ENCODE data around the gene TFDP1. TPM values are rescaled to one million over a fixed set of nuclear protein-coding genes. Genes with fewer than 3 reads are reported as not detected.

The TFDP1 gene
- total and polyA plus RNA-seq, 2 of the 4 experiments (the other 2 are of a cell fraction): 59.3 to 97.0 TPM

GRCh38 chr13:113669755-113670341, 85.3 kb downstream of the TFDP1 start:
- Histone ChIP-seq H3K14ac (replicated peaks; ENCODE audit: low read depth, low read length) (no peak overlapping the region), H2BK5ac (ENCODE audit: low read depth, low read length, poor library complexity, severe bottlenecking) (no peak overlapping the region), H3K9ac (ENCODE audit: low read depth, low read length) (no peak overlapping the region), H2BK20ac (ENCODE audit: low read depth, low read length) (no peak overlapping the region), H2AFZ (replicated peaks; ENCODE audit: low read length, poor library complexity) (no peak overlapping the region), H4K20me1 (ENCODE audit: insufficient read depth, low read length) (peaks cover 9% of the 10 kb centered on the region; the same call in 1 of the 2 replicates), H3K23ac (ENCODE audit: low read depth, low read length) (no peak overlapping the region), H3K4ac (ENCODE audit: low read depth, low read length) (no peak overlapping the region), H2BK120ac (ENCODE audit: low read depth, low read length) (no peak overlapping the region), H3K9me3 (ENCODE audit: control insufficient read depth, insufficient read depth, low read length) (no peaks in the 10 kb centered on the region), H2AK9ac (replicated peaks; ENCODE audit: low read depth, low read length, poor library complexity) (no peak overlapping the region), H4K8ac (ENCODE audit: low read depth in 2 of 2, low read length in 2 of 2) (no peak overlapping the region), H3K79me1 (ENCODE audit: low read depth in 1 of 2, low read length in 2 of 2) (no peaks in the 10 kb centered on the region), H3K56ac (ENCODE audit: extremely low read depth, insufficient read depth, low read length) (no peak overlapping the region), H2BK15ac (ENCODE audit: low read depth, low read length) (no peak overlapping the region), H3K27ac (ENCODE audit: insufficient read depth, low read length) (no peak overlapping the region), H3K18ac (ENCODE audit: low read depth, low read length) (no peak overlapping the region), H3K27me3 (ENCODE audit: control insufficient read depth, insufficient read depth, low read length) (peaks cover 14% of the 10 kb centered on the region; the same call in 1 of the 2 replicates), H2AK5ac (ENCODE audit: low read depth, low read length) (no peak overlapping the region), H3K36me3 (ENCODE audit: control insufficient read depth, insufficient read depth, low read length) (no peaks in the 10 kb centered on the region), H3K9me1 (ENCODE audit: insufficient read depth, low read length) (peaks cover 3% of the 10 kb centered on the region; the same call in 1 of the 2 replicates), H3K4me2 (ENCODE audit: low read depth, low read length) (no peak overlapping the region), H3K4me1 (ENCODE audit: control insufficient read depth, insufficient read depth, low read length) (no peaks in the 10 kb centered on the region), H3K4me3 (ENCODE audit: insufficient read depth, low read depth, low read length) (no peak overlapping the region), H4K91ac (ENCODE audit: insufficient read depth, low read depth, low read length) (no peak overlapping the region), H4K5ac (ENCODE audit: low read depth, low read length) (no peak overlapping the region)
- ATAC-seq (ENCODE audit: low read depth) (no peak), DNase-seq (no peak)
- in situ Hi-C loops (cut with MboI; ENCODE audit: low sequenced_read_pairs) (no loop called here), dilution Hi-C loops (cut with HindIII; ENCODE audit: low sequenced_read_pairs, unreplicated experiment) (no loop called here), intact Hi-C loops (cut with micrococcal nuclease) (no loop called here)
- no TSS peak for BruUV-seq (replicated peaks)
- WGBS, 2 experiments (ENCODE audit: extremely low coverage in 2 of 2, insufficient read length in 1 of 2): 76% methylated on average over 9 of the region's 21 CpGs; no CpG with 5 or more reads in 1 of the 2 experiments
- CTCF ChIA-PET: no interaction called here
- TF ChIP-seq RFX5 (IDR thresholded peaks at IDR 0.05; ENCODE audit: low read depth, low read length) (no peak), USF2 (IDR thresholded peaks at IDR 0.05; ENCODE audit: low read depth, low read length) (no peak), SMC3 (IDR thresholded peaks at IDR 0.05; ENCODE audit: low read depth, low read length) (no peak), BHLHE40 (IDR thresholded peaks at IDR 0.05; ENCODE audit: low read depth, low read length) (no peak), MXI1 (IDR thresholded peaks at IDR 0.05; ENCODE audit: borderline replicate concordance, low read depth, low read length) (no peak), ELK1 (IDR thresholded peaks at IDR 0.05; ENCODE audit: borderline replicate concordance, low read depth, low read length) (no peak), MAZ (IDR thresholded peaks at IDR 0.05; ENCODE audit: borderline replicate concordance, low read depth, low read length) (no peak), FOS (IDR thresholded peaks at IDR 0.05; ENCODE audit: low read depth, low read length) (no peak), RAD21 (IDR thresholded peaks at IDR 0.05; ENCODE audit: low read length) (no peak), MAFK (IDR thresholded peaks at IDR 0.05; ENCODE audit: low read depth, low read length) (no peak), CEBPB (IDR thresholded peaks at IDR 0.05; ENCODE audit: low read depth, low read length) (no peak), RCOR1 (IDR thresholded peaks at IDR 0.05; ENCODE audit: insufficient replicate concordance, low read length) (no peak)
- POLR2A ChIA-PET (ENCODE audit: unreplicated experiment): no interaction called here
